Loucy (cell line): ENCODE data around the gene RBMS3.

Experiments
- H2AFZ ChIP-seq: fragments of 200-600 bp; sonication (generic); 2 replicates; pipeline ENCODE4 v1.6.0; 2016; ENCODE audit warnings: antibody characterized with exemption, mild to moderate bottlenecking, low read length, moderate library complexity
- H3F3A ChIP-seq: fragments of 200-600 bp; 2 replicates; pipeline ENCODE4 v1.6.0; 2016; ENCODE audit warnings: antibody characterized with exemption, low read depth, mild to moderate bottlenecking
- H3K27me3 ChIP-seq: fragments of 200-600 bp; sonication (generic); 2 replicates; pipeline ENCODE4 v1.6.1; 2014; ENCODE audit warnings: low read length, mild to moderate bottlenecking; ENCODE audit not compliant: insufficient read depth, poor library complexity, severe bottlenecking
- H3K36me3 ChIP-seq: fragments of 200-600 bp; sonication (generic); 2 replicates; pipeline ENCODE4 v1.6.1; 2016; ENCODE audit warnings: low read length; ENCODE audit not compliant: insufficient read depth
- H3K4me1 ChIP-seq: fragments of 200-600 bp; sonication (generic); 2 replicates; pipeline ENCODE4 v1.5.1; 2014; ENCODE audit warnings: low read length, mild to moderate bottlenecking; ENCODE audit not compliant: insufficient read depth, poor library complexity, severe bottlenecking
- H3K4me2 ChIP-seq: fragments of 200-600 bp; sonication (generic); 2 replicates; pipeline ENCODE4 v1.6.0; 2014; ENCODE audit warnings: antibody characterized with exemption, low read length, low read depth, mild to moderate bottlenecking; ENCODE audit not compliant: poor library complexity, severe bottlenecking
- H3K4me3 ChIP-seq: fragments of 200-600 bp; sonication (generic); 2 replicates; pipeline ENCODE4 v1.5.1; 2014; ENCODE audit warnings: low read length, mild to moderate bottlenecking, mixed read lengths; ENCODE audit not compliant: poor library complexity, severe bottlenecking
- H3K79me2 ChIP-seq: fragments of 200-600 bp; sonication (generic); 2 replicates; pipeline ENCODE4 v1.6.1; 2014; ENCODE audit warnings: low read length; ENCODE audit not compliant: insufficient read depth
- H3K9ac ChIP-seq: fragments of 200-600 bp; sonication (generic); 2 replicates; pipeline ENCODE4 v1.6.0; 2014; ENCODE audit warnings: mild to moderate bottlenecking, low read depth, low read length, moderate library complexity; ENCODE audit not compliant: poor library complexity, severe bottlenecking
- H3K9me2 ChIP-seq: fragments of 200-600 bp; sonication (generic); replicated peaks from 2 replicates; pipeline ENCODE4 v1.6.1; 2016; ENCODE audit warnings: low read depth, low read length, mixed read lengths
- H3K9me3 ChIP-seq: fragments of 200-600 bp; sonication (generic); 2 replicates; pipeline ENCODE4 v1.6.1; 2014; ENCODE audit warnings: mild to moderate bottlenecking, antibody characterized with exemption, low read length, low read depth; ENCODE audit not compliant: insufficient read depth
- H4K20me1 ChIP-seq: fragments of 200-600 bp; sonication (generic); 2 replicates; pipeline ENCODE4 v1.6.0; 2014; ENCODE audit warnings: antibody characterized with exemption, low read length, mild to moderate bottlenecking; ENCODE audit not compliant: insufficient read depth, poor library complexity, severe bottlenecking
- EZH2phosphoT487 ChIP-seq: fragments of 200-600 bp; IDR thresholded peaks from 2 replicates; pipeline ENCODE4 v1.6.1; 2018; ENCODE audit warnings: antibody characterized with exemption, mild to moderate bottlenecking, moderate library complexity, borderline replicate concordance
- TF ChIP-seq, protein P1 (sequence below): fragments of 200-600 bp; sonication (generic); conservative IDR thresholded peaks from 2 replicates; pipeline ENCODE4 v1.5.1; 2014; ENCODE audit warnings: mild to moderate bottlenecking, antibody characterized with exemption, low read length

The RBMS3 gene

GRCh38 chr3:29481249-29481648, 200.4 kb downstream of the RBMS3 start:
- Histone ChIP-seq H4K20me1 (no peaks in the 10 kb centered on the region), H3K79me2 (no peaks in the 10 kb centered on the region), H3K9me3 (no peaks in the 10 kb centered on the region), H2AFZ (no peak overlapping the region), H3K4me1 (no peaks in the 10 kb centered on the region), H3K9me2 (no peaks in the 10 kb centered on the region), H3K9ac (no peak overlapping the region), H3F3A (no peaks in the 10 kb centered on the region), H3K36me3 (no peaks in the 10 kb centered on the region), H3K4me3 (no peak overlapping the region), H3K4me2 (no peak overlapping the region), H3K27me3 (no peaks in the 10 kb centered on the region)
- TF ChIP-seq EZH2phosphoT487 = no peak
- TF ChIP-seq, protein P1, sequence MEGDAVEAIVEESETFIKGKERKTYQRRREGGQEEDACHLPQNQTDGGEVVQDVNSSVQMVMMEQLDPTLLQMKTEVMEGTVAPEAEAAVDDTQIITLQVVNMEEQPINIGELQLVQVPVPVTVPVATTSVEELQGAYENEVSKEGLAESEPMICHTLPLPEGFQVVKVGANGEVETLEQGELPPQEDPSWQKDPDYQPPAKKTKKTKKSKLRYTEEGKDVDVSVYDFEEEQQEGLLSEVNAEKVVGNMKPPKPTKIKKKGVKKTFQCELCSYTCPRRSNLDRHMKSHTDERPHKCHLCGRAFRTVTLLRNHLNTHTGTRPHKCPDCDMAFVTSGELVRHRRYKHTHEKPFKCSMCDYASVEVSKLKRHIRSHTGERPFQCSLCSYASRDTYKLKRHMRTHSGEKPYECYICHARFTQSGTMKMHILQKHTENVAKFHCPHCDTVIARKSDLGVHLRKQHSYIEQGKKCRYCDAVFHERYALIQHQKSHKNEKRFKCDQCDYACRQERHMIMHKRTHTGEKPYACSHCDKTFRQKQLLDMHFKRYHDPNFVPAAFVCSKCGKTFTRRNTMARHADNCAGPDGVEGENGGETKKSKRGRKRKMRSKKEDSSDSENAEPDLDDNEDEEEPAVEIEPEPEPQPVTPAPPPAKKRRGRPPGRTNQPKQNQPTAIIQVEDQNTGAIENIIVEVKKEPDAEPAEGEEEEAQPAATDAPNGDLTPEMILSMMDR = no peak

GRCh38 chr3:29481969-29482767, 201.3 kb downstream of the RBMS3 start:
- H2AFZ ChIP-seq = no peak overlapping the region
- H3K27me3 ChIP-seq = no peaks in the 10 kb centered on the region
- H4K20me1 ChIP-seq = no peaks in the 10 kb centered on the region
- H3K4me2 ChIP-seq = no peak overlapping the region
- no peaks in the 10 kb centered on the region for H3K4me1 ChIP-seq
- no peak overlapping the region for H3K9ac ChIP-seq
- H3K4me3 ChIP-seq = no peak overlapping the region
- H3K9me2 ChIP-seq = peaks cover 6% of the 10 kb centered on the region; the same call in 1 of the 2 replicates
- no peaks in the 10 kb centered on the region for H3K9me3 ChIP-seq
- H3K79me2 ChIP-seq = no peaks in the 10 kb centered on the region
- TF ChIP-seq EZH2phosphoT487 = no peak
- TF ChIP-seq, protein P1 = no peak
- H3K36me3 ChIP-seq = no peaks in the 10 kb centered on the region
- H3F3A ChIP-seq = no peaks in the 10 kb centered on the region

DNA sequence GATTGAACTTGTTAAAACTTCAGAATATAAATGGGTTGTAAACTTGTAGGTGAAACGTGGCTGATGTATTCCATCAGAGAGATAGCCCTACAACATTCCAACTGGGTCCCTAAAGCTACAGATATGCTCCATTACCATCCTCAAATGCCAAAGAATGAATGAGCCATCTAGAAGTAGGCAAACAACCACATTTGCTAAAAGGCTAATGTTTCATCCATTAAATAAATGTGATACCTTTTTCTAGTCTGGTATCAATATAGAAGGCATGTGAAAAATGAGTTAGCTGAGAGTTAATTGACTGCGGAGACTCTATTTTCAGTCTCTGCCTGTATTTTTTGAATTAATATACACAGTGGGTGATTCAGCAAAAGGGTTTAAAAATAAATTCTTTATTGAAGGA, 203.8 kb downstream of the RBMS3 start:
- Histone ChIP-seq H3K36me3 (no peaks in the 10 kb centered on the region), H2AFZ (no peak overlapping the region), H3K4me3 (no peak overlapping the region), H4K20me1 (no peaks in the 10 kb centered on the region), H3K9me2 (peaks cover 7% of the 10 kb centered on the region; the same call in 1 of the 2 replicates), H3K4me1 (no peaks in the 10 kb centered on the region), H3K9me3 (no peaks in the 10 kb centered on the region), H3K79me2 (no peaks in the 10 kb centered on the region), H3K9ac (no peak overlapping the region), H3F3A (no peaks in the 10 kb centered on the region), H3K4me2 (no peak overlapping the region), H3K27me3 (no peaks in the 10 kb centered on the region)
- TF ChIP-seq EZH2phosphoT487 = no peak
- TF ChIP-seq, protein P1 = no peak
